Measurements from ENCODE around the gene ERN2. TPM values are rescaled to one million over a fixed set of nuclear protein-coding genes. Genes with fewer than 3 reads are reported as not detected.

The ERN2 gene
- total and polyA plus RNA-seq, 2 of the 13 experiments (the other 11 are each of a cell fraction or from before 2014, with no cell fraction given) = 2.2 to 3.5 TPM

DNA sequence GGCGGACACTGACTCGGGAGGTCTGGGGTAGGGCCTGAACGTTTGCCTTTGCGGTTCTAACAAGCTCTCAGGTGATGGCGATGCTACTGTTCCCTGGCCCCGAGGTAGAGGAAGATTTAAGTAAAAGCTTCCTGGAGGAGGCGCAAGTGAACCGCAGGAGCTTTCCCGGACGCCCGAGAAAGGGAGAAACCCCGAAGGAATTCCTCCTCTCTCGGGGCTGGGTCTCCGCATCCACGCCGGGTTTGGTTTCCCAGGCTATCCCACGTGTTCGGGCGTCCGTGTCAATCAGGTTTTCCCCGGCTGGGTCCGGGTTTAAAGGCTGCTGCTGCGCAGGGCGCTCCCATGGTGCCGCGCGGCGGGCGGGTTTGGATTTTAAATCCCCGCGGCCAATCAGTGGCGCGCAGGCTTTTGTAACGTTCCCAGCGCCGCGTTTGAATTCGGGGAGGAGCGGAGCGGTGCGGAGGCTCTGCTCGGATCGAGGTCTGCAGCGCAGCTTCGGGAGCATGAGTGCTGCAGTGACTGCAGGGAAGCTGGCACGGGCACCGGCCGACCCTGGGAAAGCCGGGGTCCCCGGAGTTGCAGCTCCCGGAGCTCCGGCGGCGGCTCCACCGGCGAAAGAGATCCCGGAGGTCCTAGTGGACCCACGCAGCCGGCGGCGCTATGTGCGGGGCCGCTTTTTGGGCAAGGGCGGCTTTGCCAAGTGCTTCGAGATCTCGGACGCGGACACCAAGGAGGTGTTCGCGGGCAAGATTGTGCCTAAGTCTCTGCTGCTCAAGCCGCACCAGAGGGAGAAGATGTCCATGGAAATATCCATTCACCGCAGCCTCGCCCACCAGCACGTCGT is 34.4 kb downstream of the ERN2 start, which contains the start of gene PLK1 (continued):
- TF ChIP-seq, protein P1, sequence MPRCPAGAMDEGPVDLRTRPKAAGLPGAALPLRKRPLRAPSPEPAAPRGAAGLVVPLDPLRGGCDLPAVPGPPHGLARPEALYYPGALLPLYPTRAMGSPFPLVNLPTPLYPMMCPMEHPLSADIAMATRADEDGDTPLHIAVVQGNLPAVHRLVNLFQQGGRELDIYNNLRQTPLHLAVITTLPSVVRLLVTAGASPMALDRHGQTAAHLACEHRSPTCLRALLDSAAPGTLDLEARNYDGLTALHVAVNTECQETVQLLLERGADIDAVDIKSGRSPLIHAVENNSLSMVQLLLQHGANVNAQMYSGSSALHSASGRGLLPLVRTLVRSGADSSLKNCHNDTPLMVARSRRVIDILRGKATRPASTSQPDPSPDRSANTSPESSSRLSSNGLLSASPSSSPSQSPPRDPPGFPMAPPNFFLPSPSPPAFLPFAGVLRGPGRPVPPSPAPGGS (CRISPR knock-in tag; IDR thresholded peaks at IDR 0.05) = peak; percentile 57
- TF ChIP-seq SNAPC2 (CRISPR knock-in tag; IDR thresholded peaks at IDR 0.05) = peak; percentile 99
- peak; percentile 59; the same call in 1 of the 2 replicates for TF ChIP-seq SNAI1 (CRISPR knock-in tag; IDR thresholded peaks at IDR 0.05; ENCODE audit: borderline replicate concordance)
- TF ChIP-seq, protein P2, sequence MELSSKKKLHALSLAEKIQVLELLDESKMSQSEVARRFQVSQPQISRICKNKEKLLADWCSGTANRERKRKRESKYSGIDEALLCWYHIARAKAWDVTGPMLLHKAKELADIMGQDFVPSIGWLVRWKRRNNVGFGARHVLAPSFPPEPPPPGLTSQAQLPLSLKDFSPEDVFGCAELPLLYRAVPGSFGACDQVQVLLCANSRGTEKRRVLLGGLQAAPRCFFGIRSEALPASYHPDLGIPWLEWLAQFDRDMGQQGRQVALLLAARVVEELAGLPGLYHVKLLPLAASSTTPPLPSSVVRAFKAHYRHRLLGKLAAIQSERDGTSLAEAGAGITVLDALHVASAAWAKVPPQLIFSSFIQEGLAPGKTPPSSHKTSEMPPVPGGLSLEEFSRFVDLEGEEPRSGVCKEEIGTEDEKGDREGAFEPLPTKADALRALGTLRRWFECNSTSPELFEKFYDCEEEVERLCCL (CRISPR knock-in tag; IDR thresholded peaks at IDR 0.05; ENCODE audit: borderline replicate concordance) = no peak
- 0 out of 2 replicates have a peak, but pooled peaks have one; percentile 28 for TF ChIP-seq RFXANK (CRISPR knock-in tag; IDR thresholded peaks at IDR 0.05)
- peak; percentile 88 for TF ChIP-seq IKZF4 (CRISPR knock-in tag; IDR thresholded peaks at IDR 0.05; ENCODE audit: borderline replicate concordance, low read depth, not compliant biosample characterization)
- TF ChIP-seq GTF2F1 (IDR thresholded peaks at IDR 0.05; ENCODE audit: low read length) = no peak
- TF ChIP-seq ZNF17 (CRISPR knock-in tag; IDR thresholded peaks at IDR 0.05) = peak; percentile 81
- TF ChIP-seq ZFYVE20 (CRISPR knock-in tag; IDR thresholded peaks at IDR 0.05; ENCODE audit: borderline replicate concordance, low read depth) = peak; percentile 100
- TF ChIP-seq JUN (CRISPR knock-in tag; IDR thresholded peaks at IDR 0.05) = no peak
- TF ChIP-seq GFI1 (CRISPR knock-in tag; IDR thresholded peaks at IDR 0.05; ENCODE audit: borderline replicate concordance) = peak; percentile 79; the same call in 1 of the 2 replicates
- peak; percentile 56; the same call in 1 of the 2 replicates for TF ChIP-seq NR1H2 (CRISPR knock-in tag; IDR thresholded peaks at IDR 0.05; ENCODE audit: borderline replicate concordance, low read depth)
- TF ChIP-seq, protein P3, sequence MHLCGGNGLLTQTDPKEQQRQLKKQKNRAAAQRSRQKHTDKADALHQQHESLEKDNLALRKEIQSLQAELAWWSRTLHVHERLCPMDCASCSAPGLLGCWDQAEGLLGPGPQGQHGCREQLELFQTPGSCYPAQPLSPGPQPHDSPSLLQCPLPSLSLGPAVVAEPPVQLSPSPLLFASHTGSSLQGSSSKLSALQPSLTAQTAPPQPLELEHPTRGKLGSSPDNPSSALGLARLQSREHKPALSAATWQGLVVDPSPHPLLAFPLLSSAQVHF (CRISPR knock-in tag; IDR thresholded peaks at IDR 0.05) = peak; percentile 100
- TF ChIP-seq, protein P4, sequence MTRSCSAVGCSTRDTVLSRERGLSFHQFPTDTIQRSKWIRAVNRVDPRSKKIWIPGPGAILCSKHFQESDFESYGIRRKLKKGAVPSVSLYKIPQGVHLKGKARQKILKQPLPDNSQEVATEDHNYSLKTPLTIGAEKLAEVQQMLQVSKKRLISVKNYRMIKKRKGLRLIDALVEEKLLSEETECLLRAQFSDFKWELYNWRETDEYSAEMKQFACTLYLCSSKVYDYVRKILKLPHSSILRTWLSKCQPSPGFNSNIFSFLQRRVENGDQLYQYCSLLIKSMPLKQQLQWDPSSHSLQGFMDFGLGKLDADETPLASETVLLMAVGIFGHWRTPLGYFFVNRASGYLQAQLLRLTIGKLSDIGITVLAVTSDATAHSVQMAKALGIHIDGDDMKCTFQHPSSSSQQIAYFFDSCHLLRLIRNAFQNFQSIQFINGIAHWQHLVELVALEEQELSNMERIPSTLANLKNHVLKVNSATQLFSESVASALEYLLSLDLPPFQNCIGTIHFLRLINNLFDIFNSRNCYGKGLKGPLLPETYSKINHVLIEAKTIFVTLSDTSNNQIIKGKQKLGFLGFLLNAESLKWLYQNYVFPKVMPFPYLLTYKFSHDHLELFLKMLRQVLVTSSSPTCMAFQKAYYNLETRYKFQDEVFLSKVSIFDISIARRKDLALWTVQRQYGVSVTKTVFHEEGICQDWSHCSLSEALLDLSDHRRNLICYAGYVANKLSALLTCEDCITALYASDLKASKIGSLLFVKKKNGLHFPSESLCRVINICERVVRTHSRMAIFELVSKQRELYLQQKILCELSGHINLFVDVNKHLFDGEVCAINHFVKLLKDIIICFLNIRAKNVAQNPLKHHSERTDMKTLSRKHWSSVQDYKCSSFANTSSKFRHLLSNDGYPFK (CRISPR knock-in tag; IDR thresholded peaks at IDR 0.05; ENCODE audit: borderline replicate concordance) = peak; percentile 74; the same call in 1 of the 2 replicates
- peak; percentile 87; the same call in 1 of the 2 replicates for TF ChIP-seq KLF11 (CRISPR knock-in tag; IDR thresholded peaks at IDR 0.05)
- no peak for TF ChIP-seq NCOA5 (CRISPR knock-in tag; IDR thresholded peaks at IDR 0.05)
- TF ChIP-seq PHF8 (CRISPR knock-in tag; IDR thresholded peaks at IDR 0.05) = peak; percentile 83
- 0 out of 2 replicates have a peak, but pooled peaks have one; percentile 33 for TF ChIP-seq ZNF446 (CRISPR knock-in tag; IDR thresholded peaks at IDR 0.05)
- TF ChIP-seq NKX3-1 (CRISPR knock-in tag; IDR thresholded peaks at IDR 0.05) = no peak; the same call in 1 of the 2 replicates
- TF ChIP-seq MAFG (CRISPR knock-in tag; IDR thresholded peaks at IDR 0.05) = no peak
- TF ChIP-seq, protein P5, sequence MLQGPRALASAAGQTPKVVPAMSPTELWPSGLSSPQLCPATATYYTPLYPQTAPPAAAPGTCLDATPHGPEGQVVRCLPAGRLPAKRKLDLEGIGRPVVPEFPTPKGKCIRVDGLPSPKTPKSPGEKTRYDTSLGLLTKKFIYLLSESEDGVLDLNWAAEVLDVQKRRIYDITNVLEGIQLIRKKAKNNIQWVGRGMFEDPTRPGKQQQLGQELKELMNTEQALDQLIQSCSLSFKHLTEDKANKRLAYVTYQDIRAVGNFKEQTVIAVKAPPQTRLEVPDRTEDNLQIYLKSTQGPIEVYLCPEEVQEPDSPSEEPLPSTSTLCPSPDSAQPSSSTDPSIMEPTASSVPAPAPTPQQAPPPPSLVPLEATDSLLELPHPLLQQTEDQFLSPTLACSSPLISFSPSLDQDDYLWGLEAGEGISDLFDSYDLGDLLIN (CRISPR knock-in tag; IDR thresholded peaks at IDR 0.05; ENCODE audit: borderline replicate concordance) = peak; percentile 98; the same call in 1 of the 2 replicates
- TF ChIP-seq NFYC (CRISPR knock-in tag; IDR thresholded peaks at IDR 0.05) = peak; percentile 97

All from HepG2 (cell line).